ENCODE results near the gene ZFPM1. TPM values are rescaled to one million over a fixed set of nuclear protein-coding genes. Genes with fewer than 3 reads are reported as not detected.

Gene ZFPM1
- total RNA-seq, 1 donor from 2014 or later = 9.6 TPM

DNA sequence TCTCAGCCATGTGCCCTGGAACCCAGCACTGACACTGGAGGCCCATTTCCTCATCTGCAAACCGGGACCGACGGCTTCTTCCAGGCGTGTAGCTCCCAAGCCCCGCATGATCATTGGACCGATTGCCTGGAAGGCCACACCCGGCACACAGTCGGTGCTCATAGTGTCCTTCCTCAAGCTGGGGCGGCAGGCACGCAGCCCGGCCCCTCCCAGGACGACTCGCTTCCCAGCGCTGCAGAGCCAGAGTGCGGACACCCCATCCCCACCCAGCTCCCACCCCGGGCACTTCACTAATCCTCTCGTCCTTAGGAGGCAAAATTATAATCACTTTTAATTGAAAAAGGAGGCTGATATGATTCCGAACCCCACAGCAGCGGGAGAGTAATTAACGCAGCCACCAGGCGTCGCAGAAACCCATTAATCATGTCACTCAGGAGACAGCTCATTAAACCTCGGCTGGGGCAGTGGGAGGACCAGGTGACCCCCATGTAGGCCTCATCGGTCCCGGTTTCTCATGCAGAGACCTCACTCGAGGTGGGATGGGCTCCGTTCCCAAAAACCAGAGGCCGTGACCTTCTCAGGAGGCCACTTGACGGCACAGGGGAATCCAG lies 37.3 kb upstream of the ZFPM1 start:
- DNase-seq (ENCODE audit: low spot score) = no peak
- intact Hi-C loops (cut with DNase I) = no loop called here

DNA sequence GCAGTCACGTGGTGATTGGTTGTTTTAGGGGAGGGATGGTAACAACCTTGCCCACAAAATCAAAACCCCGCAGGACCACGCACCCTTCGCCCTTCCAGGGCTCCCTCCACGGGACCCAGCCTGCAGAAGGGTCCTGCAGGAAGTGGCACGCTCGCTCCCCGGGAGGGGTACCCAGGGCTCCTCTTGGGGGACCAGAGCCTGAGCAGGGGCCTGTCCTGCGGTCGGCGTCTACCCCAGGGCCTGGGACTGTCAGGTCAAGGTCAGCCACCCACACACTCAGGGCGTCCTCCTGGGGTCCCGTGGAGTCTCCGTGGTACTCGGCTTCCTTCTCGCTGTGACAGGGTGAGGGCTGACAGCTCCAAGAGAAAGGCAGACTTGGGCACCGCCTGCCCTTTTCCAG lies 36.4 kb upstream of the ZFPM1 start:
- intact Hi-C loops (cut with DNase I) = no loop called here

DNA sequence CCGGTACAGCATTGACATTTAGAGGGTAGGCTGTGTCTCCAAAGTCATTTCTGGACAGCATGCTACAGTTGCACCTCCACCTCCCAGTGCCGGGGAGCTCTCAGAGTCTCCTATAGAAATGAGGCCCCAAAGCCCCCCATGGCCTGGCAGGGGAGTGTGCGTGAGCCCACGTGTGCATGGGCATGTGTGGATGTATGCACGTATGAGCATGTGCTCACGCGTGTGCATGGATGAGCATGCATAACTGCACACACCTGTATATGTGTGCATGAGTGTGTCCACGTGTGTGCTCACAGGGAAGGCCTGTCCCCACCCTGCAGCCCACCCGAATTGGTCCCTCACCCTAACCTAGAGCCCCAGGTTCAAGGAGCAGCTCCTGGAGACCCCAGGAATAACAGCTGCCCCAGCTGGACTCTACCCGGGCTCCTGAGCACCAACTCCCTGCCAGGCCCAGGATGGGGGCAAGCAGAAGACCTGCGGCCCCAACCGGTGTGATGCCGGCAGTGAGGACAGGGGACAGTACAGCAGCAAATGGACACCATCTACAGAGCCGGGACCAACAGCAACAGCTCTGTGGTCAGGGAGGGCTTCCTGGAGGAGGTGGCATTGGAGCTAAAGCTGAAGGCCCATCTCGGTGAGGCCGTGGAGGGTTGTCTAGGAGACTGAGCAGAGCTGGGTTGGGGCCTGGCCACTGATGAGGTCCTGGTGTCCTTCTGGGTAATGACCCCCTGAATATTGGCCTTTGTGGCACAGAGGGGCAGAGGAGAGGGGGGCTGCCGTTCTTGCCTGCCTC lies 35.2 kb upstream of the ZFPM1 start:
- intact Hi-C loops (cut with DNase I) = no loop called here

More for the DNA sequence above, 36.4 kb upstream of the ZFPM1 start:
- no peak for DNase-seq (ENCODE audit: low spot score)

DNA sequence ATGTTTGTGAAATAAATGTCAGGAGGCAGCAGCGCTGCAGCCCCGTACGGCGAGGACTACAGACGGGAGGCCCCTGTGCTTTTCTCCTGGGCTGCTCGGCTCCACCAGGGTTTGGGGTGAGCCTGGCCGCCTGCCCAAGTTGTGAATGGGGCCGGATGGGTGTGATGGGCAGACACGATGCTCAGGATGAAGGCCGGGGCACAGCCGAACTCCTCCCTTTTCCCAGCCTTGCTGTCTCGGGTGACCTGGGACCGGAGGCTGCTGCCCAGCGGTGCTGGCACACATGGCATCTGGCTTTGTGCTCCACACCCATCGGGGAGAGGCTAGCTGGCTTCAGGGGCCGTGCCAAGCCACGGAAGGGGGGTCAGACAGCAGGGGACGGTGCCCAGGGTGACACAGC lies 34.2 kb upstream of the ZFPM1 start:
- intact Hi-C loops (cut with DNase I) = no loop called here
- DNase-seq (ENCODE audit: low spot score) = no peak

More for the DNA sequence above, 35.2 kb upstream of the ZFPM1 start:
- no peak for DNase-seq (ENCODE audit: low spot score)

DNA sequence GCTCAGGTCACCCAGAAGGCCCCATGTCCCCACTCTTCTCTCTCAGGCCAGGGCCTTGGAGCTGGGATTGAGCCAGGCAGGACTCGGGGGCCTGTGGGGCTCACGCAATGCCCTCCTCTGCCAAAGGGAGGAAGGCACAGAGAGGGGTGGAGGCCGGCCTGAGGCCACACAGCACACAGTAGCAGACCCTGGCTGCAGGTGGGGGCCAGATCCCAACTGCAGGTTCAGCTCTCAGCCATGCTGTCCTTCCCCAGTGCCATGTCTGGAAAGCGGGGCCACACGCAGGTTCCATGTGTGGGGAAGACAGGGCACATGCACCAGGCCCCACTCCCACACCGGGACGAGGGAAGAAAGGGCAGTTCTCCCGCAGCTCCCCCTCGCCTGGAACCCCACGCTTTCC lies 33.3 kb upstream of the ZFPM1 start:
- DNase-seq (ENCODE audit: low spot score) = no peak
- intact Hi-C loops (cut with DNase I) = no loop called here

DNA sequence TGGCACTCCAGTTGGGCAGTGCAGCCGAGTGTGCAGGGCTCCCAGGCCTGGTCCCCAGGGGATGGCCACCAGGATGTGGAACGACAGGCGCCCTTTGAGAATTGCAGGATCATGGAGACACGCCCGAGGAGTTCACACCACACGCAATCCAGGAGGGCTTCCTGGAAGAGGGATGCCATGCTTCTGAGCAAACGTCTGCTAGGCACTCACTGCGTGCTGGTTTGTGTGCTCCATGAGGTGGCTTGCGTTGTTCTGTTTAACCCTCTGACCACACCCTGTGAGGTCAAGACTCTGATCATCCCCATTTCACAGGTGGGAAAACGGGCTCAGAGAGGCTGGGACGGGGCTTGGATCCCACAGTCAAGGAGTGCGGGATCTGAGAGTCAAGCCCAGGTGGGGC lies 32.6 kb upstream of the ZFPM1 start:
- no peak for DNase-seq (ENCODE audit: low spot score)
- intact Hi-C loops (cut with DNase I) = no loop called here

DNA sequence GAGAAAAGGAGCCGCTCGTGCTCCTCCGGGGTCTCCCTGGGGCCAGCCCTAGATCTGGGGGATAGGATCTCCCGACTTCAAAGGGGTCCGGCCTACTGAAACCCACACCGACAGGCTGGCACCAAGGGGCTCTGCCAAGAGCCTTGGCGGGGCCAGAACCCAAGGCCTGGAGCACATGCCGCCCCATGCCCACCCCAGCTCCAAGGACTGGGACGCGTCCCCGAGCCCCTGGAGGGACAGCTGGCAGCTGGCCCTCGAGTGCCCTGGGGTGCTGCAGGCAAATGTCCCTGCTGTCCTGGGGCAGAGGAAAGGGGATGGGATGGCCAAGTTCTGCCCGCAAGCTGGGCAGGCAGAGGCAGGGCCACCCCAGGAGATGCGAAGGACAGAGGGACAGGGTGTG lies 31.8 kb upstream of the ZFPM1 start:
- intact Hi-C loops (cut with DNase I) = no loop called here
- no peak for DNase-seq (ENCODE audit: low spot score)

DNA sequence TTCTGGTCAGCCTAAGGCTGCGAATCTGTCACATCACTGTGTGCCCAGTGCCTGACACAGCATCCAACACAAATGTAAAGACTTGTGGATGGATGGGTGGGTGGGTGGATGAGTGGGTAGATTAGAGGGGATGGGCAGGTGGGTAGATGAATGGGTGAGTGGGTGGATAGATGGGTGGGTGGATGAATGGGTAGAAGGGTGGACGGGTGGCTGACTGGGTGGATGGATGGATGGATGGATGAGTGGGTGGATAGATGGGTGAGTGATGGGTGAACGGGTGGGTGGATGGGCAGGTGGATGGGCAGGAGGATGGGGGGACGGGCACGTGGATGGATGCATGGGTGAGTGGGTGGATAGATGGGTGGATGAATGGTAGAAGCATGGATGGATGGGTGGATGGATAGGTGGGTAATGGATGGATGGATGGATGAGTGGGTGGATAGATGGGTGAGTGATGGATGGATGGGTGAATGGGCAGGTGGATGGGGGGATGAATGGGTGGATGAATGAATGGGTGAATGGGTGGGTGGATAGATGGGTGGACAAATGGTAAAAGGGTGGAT lies 31.1 kb upstream of the ZFPM1 start:
- intact Hi-C loops (cut with DNase I) = no loop called here
- DNase-seq (ENCODE audit: low spot score) = no peak

DNA sequence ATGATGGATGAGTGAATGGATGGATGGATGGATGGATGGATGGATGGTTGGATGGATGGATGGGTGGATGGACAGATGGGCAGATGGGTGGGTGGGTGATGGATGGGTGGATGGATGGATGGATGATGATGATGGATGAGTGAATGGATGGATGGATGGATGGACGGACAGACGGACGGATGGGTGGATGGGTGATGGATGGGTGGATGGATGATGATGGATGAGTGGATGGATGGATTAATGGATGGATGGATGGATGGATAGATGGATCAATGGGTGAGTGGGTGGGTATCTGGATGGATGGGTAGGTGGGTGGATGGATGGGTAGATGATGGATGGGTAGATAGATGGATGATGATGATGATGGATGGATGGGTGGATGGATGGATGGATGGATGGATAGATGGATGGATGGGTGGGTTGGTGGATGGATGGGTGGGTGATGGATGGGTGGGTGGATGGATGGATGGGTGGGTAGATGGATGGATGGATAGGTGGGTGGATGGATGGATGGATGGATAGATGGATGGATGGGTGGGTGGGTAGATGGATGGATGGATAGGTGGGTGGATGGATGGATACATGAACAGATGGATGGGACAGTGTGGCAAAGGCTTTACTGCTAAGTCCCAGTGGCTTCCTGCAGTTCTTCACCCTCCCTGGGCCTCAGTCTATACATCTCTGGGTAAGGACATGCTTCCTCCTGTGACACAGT lies 30.2 kb upstream of the ZFPM1 start:
- DNase-seq (ENCODE audit: low spot score) = no peak
- intact Hi-C loops (cut with DNase I) = no loop called here

DNA sequence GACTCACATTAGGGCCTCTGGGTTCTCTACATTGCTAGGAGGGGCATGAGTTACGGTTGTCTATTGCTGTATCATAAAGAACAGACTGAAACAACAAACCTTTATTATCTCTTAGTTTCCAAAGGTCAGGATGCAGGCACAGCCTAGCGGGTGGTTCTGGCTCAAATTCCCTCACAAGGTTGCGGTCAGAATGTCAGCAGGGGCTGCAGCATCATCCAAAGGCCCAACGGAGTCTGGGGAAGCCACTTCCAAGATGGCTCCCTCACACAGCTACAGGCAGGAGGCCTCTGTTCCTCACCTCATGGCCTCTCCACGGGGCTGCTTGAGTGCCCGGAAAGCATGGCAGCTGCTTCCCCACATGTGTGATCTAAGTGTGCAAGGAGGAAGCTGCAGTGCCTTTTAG lies 29.6 kb upstream of the ZFPM1 start:
- DNase-seq (ENCODE audit: low spot score) = no peak
- intact Hi-C loops (cut with DNase I) = no loop called here

DNA sequence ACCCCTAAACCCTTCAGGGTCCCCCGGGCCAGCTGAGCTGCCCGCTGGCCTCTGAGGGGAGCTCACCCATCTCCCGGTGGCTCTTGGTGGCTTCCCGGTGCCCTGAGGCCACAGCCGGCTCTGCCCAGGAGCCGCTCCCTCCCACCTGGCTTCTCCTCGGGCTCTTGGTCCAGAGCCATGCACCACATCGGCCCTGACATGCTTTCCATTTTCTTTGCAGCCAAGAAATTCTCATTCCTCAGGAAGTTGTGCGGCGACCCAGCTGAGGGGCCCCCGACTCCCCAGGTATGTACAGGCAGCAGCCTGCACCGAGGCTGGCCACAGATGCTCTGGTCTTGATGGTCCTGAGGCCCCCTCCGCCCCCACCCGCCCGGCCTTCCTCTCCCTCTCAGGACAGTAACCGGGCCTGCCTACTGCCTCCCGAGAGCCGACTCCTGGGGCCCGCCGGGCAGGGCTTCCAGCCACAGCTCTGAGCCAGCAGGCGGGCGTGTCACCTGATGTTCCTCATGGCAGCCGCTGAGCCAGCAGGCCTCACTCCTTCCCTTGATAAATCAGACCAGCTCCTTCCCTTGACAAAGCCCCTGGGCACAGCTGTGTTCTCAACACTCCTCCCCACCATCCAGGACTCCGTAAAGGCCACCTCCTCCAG lies 28.4 kb upstream of the ZFPM1 start:
- DNase-seq (ENCODE audit: low spot score) = no peak
- intact Hi-C loops (cut with DNase I) = no loop called here

DNA sequence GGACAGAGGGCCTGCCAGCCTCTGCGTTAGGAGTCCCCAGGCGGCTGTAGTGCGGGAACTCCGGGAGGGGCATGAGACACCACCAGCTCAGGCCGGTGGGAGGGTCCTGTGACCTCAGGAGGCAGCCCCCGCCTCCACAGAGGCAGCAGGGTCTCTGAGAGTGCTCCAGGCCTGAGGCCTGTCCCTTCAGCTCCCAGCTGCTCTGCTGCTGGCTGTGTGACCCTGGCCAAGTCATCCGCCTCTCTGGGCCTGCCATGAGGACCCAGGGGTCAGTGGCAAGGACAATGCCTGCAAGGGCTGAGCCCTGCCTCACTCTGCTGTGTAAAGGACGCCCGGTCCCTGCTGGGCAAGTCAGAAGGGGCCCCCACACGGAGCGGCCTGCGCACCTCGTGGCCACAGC lies 27.1 kb upstream of the ZFPM1 start:
- DNase-seq (ENCODE audit: low spot score) = no peak
- intact Hi-C loops (cut with DNase I) = no loop called here

DNA sequence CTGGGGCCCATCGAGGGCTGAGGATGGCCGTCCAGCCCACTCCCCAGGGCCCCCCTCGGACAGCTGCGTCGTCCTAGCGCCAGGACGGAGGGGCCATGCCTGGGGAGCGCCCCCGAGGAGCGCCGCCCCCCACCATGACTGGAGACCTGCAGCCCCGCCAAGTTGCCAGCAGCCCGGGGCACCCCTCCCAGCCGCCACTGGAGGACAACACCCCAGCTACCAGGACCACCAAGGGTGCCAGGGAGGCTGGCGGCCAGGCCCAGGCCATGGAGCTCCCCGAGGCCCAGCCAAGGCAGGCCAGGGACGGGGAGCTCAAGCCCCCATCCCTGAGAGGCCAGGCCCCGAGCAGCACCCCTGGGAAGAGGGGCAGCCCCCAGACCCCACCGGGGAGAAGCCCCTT lies 25.7 kb upstream of the ZFPM1 start:
- intact Hi-C loops (cut with DNase I) = no loop called here
- no peak for DNase-seq (ENCODE audit: low spot score)

DNA sequence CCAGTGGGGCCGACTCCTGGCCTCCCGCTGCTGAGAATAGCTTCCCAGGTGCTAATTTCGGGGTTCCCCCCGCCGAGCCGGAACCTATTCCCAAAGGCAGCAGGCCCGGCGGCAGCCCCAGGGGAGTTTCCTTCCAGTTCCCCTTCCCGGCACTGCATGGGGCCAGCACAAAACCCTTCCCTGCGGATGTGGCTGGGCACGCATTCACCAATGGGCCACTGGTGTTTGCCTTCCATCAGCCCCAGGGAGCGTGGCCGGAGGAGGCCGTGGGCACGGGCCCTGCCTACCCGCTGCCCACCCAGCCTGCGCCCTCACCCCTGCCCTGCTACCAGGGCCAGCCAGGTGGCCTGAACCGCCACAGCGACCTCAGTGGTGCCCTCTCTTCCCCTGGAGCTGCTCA lies 24.9 kb upstream of the ZFPM1 start:
- DNase-seq (ENCODE audit: low spot score) = no peak
- intact Hi-C loops (cut with DNase I) = no loop called here

DNA sequence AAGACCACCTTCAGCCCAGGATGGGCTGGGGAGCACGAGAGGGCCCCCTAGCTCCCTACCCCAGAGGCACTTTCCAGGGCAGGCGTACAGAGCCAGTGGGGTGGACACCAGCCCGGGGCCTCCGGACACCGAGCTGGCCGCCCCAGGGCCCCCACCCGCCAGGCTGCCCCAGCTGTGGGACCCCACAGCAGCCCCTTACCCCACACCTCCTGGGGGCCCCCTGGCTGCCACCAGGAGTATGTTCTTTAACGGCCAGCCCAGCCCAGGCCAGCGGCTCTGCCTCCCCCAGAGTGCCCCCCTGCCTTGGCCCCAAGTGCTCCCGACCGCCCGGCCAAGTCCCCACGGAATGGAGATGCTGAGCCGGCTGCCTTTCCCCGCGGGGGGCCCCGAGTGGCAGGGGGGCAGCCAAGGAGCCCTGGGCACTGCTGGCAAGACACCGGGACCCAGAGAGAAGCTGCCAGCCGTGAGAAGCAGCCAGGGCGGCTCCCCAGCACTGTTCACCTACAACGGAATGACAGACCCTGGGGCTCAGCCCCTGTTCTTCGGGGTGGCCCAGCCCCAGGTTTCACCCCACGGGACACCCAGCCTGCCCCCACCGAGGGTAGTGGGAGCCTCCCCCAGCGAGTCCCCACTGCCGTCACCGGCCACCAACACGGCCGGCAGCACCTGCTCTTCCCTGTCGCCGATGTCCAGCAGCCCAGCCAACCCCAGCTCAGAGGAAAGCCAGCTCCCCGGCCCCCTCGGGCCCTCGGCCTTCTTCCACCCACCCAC lies 24.3 kb upstream of the ZFPM1 start:
- intact Hi-C loops (cut with DNase I) = no loop called here
- no peak for DNase-seq (ENCODE audit: low spot score)

DNA sequence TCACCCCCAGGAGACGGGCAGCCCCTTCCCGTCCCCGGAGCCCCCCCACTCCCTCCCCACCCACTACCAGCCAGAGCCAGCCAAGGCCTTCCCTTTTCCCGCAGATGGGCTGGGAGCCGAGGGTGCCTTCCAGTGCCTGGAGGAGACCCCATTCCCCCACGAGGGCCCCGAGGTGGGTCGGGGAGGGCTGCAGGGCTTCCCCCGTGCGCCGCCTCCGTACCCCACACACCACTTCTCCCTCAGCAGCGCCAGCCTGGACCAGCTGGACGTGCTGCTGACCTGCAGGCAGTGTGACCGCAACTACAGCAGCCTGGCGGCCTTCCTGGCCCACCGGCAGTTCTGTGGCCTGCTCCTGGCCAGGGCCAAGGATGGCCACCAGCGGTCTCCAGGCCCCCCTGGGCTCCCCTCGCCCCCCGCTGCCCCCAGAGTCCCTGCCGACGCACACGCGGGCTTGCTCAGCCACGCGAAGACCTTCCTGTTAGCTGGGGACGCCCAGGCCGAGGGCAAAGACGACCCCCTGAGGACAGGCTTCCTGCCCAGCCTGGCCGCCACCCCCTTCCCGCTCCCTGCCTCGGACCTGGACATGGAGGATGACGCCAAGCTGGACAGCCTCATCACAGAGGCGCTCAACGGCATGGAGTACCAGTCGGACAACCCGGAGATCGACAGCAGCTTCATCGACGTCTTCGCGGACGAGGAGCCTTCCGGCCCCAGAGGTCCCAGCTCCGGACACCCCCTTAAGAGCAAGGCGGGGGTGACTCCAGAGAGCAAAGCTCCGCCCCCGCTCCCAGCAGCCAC lies 23.5 kb upstream of the ZFPM1 start:
- intact Hi-C loops (cut with DNase I) = no loop called here
- no peak for DNase-seq (ENCODE audit: low spot score)

DNA sequence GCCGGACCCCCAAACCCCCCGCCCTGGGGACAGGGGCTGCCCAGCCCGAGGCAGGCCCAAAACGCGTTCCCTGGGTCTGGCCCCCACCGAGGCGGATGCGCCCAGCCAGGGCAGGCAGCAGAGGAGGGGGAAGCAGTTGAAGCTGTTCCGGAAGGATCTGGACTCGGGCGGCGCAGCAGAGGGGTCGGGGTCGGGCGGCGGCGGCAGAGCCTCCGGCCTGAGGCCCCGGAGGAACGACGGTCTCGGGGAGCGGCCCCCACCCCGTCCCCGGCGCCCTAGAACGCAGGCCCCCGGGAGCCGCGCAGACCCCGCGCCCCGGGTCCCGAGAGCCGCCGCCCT lies 22.9 kb upstream of the ZFPM1 start:
- no peak for DNase-seq (ENCODE audit: low spot score)
- intact Hi-C loops (cut with DNase I) = no loop called here

DNA sequence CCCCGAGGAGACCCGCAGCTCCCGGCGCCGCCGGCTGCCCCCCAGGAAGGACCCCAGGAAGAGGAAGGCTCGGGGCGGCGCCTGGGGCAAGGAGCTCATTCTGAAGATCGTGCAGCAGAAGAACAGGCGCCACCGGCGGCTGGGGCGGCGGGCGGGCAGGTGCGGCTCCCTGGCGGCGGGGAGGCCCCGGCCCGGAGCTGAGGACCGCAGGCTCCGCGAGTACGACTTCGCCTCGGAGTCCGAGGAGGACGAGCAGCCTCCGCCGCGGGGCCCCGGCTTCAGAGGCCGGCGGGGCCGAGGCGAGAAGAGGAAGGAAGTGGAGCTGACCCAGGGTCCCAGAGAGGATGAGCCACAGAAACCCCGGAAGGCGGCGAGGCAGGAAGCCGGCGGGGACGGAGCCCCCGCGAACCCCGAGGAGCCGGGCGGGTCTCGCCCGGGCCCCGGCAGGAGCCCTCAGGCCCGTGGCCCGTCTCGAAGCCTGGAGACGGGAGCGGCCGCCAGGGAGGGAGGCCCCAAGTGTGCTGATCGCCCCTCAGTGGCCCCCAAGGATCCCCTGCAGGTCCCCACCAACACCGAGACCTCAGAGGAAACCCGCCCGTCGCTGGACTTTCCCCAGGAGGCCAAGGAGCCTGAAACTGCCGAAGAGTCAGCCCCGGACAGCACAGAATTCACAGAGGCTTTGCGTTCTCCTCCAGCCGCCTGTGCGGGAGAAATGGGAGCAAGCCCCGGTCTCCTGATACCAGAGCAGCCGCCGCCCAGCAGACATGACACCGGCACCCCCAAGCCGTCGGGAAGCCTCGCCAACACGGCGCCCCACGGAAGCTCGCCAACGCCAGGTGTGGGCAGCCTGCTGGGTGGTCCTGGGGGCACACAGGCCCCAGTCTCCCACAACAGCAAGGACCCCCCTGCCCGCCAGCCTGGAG lies 22.3 kb upstream of the ZFPM1 start:
- intact Hi-C loops (cut with DNase I) = no loop called here

More for the DNA sequence above, 22.3 kb upstream of the ZFPM1 start:
- no peak for DNase-seq (ENCODE audit: low spot score)
